GM12892 (cell line): Measurements from ENCODE around the gene HIVEP3.

Experiments used
- POLR2A ChIP-seq: IDR thresholded peaks from 2 replicates; pipeline ENCODE4 v1.6.1; 2011; ENCODE audit warnings: low read depth, low read length, control low read depth
- POLR2AphosphoS5 ChIP-seq: IDR thresholded peaks from 2 replicates; pipeline ENCODE4 v1.6.1; 2011; ENCODE audit warnings: low read depth, low read length, control low read depth
- TAF1 ChIP-seq: IDR thresholded peaks from 2 replicates; pipeline ENCODE4 v1.6.1; 2011; ENCODE audit warnings: low read depth, mild to moderate bottlenecking, control low read depth, low read length, borderline replicate concordance

- TF ChIP-seq POLR2A: no peak
- no peak for TF ChIP-seq POLR2AphosphoS5
- no peak for TF ChIP-seq TAF1
These were observed 35.8 kb upstream of the HIVEP3 start for GRCh38 chr1:41954533-41954944.
